Spleen (tissue), 11 donors: Measurements from ENCODE around the gene EIF3L. TPM values are rescaled to one million over a fixed set of nuclear protein-coding genes. Genes with fewer than 3 reads are reported as not detected.

Experiments used
- DNase-seq: peaks from one replicate; pipeline ENCODE4 v3.0.0-alpha.2; 2020
- H3K27ac ChIP-seq, 8 donors: fragments of 200-600 bp; sonication (generic) in 7 of 8; 1 replicate in 4 of 8; 2 replicates in 4 of 8; pipeline versions ENCODE4 v1.5.0 to v1.8.0; 2016 to 2021; ENCODE audit warnings: inconsistent platforms in 4 of 8, mild to moderate bottlenecking in 4 of 8, moderate library complexity in 1 of 8
- H3K27me3 ChIP-seq, 7 donors: fragments of 200-600 bp; sonication (generic) in 6 of 7; replicated peaks in 1 of 7; 1 replicate in 4 of 7; 2 replicates in 3 of 7; pipeline versions ENCODE4 v1.5.0 to v1.8.0; 2016 to 2021; ENCODE audit warnings: inconsistent platforms in 3 of 7, mild to moderate bottlenecking in 1 of 7
- H3K36me3 ChIP-seq, 6 donors: fragments of 200-600 bp; sonication (generic) in 5 of 6; 1 replicate in 4 of 6; 2 replicates in 2 of 6; pipeline versions ENCODE4 v1.5.0 to v1.8.0; 2016 to 2021; ENCODE audit warnings: inconsistent platforms in 2 of 6
- H3K4me1 ChIP-seq, 6 donors: fragments of 200-600 bp; sonication (generic) in 5 of 6; 1 replicate in 3 of 6; 2 replicates in 3 of 6; pipeline versions ENCODE4 v1.5.0 to v1.8.0; 2016 to 2021; ENCODE audit warnings: inconsistent platforms in 3 of 6
- H3K4me3 ChIP-seq, 8 donors: fragments of 200-600 bp; sonication (generic) in 7 of 8; 1 replicate in 4 of 8; 2 replicates in 4 of 8; pipeline versions ENCODE4 v1.5.0 to v1.8.0; 2016 to 2021; ENCODE audit warnings: inconsistent platforms in 4 of 8, mild to moderate bottlenecking in 4 of 8, moderate library complexity in 2 of 8
- H3K9me3 ChIP-seq, 8 donors: fragments of 200-600 bp; sonication (generic) in 7 of 8; 1 replicate in 4 of 8; 2 replicates in 4 of 8; pipeline versions ENCODE4 v1.5.0 to v1.8.0; 2016 to 2021; ENCODE audit warnings: inconsistent platforms in 4 of 8
- POLR2A ChIP-seq, 3 donors: fragments of 450-650 bp; IDR thresholded peaks; one replicate each; pipeline ENCODE4 v1.5.1; 2017; ENCODE audit warnings: antibody characterized with exemption in 3 of 3, mild to moderate bottlenecking in 1 of 3
- POLR2AphosphoS5 ChIP-seq, 3 donors: sonication (generic); formaldehyde crosslinking; IDR thresholded peaks; one replicate each; pipeline ENCODE4 v1.5.1; 2017; ENCODE audit warnings: antibody characterized with exemption in 3 of 3
- WGBS, 5 donors: extraction: QIAGEN DNeasy Blood & Tissue Kit in 3 of 5; methylation state at CpG; one replicate each; pipeline versions ENCODE4 v1.1.5 to v1.1.7; 2013 to 2018; 5-methylcytosine and 5-hydroxymethylcytosine counted together
- intact Hi-C: fragments of 100-400 bp; cut with DNase I; formaldehyde crosslinking; loops from one replicate; pipeline ENCODE4 v1.15.0; 2023; ENCODE audit warnings: low total_unique reads
- polyA plus RNA-seq, 3 donors: library from polyadenylated mRNA; stranded (reverse); fragments of 200-250 nt; gene quantifications; one replicate each; pipeline ENCODE4 v1.2.1, GENCODE V29; 2013
- total RNA-seq, 7 donors: library from RNA; depleted of rRNA in 3 of 7; stranded (reverse); fragments of >200 nt in 3 of 7; fragmentation: NEBNext Ultra II Directional in 4 of 7; extraction: Animal tissue kit (Norgen Biotek cat#: 25700) in 4 of 7; gene quantifications; one replicate each; pipeline versions ENCODE4 v1.1.0 to v1.2.1, GENCODE V29; 2016 to 2021
- TF ChIP-seq, protein P1 (sequence below), 11 experiments: fragments of 200-600 bp in 7 of 11; fragments of 450-650 bp in 4 of 11; sonication (generic) in 4 of 11; IDR thresholded peaks in 8 of 11; conservative IDR thresholded peaks in 3 of 11; 1 replicate in 7 of 11; 2 replicates in 4 of 11; pipeline versions ENCODE4 v1.4.0 to v1.8.0; 2016 to 2021; ENCODE audit warnings: antibody characterized with exemption in 11 of 11, inconsistent platforms in 4 of 11, mild to moderate bottlenecking in 1 of 11
- donor health status: healthy with polysubstance abuse.
- donor health status: DM: no; HTN: no; CAD: no; lungs with moderate emphysema.
- donor health status: DM: no; HTN: no; CAD: no.
- donor health status: Bipolar disorder and iron deficiency.
- donor health status: healthy.
- donor health status: DM: no; HTN: no; CAD: no.
- donor health status: DM: yes; HTN: yes; CAD: no.

The EIF3L gene
- total and polyA plus RNA-seq, 10 donors = 254 to 407 (median 334) TPM

GRCh38 chr22:37807410-37808293, 41.6 kb upstream of the EIF3L start, which contains the start of gene GCAT:
Gene GCAT (plus strand): TSS chr22:37807934. CDS start chr22:37807968, 34 bp downstream.
- Histone ChIP-seq H3K4me3 (peak within 1 kb of the TSS; percentile 20 to 76 (median 51)), H3K27me3 (peaks cover 0 to 99% (median 45%) of the 10 kb centered on the region in 7 donors), H3K9me3 (no peaks in the 10 kb centered on the region), H3K36me3 (no peaks in the 10 kb centered on the region), H3K4me1 (peaks cover 22 to 64% (median 57%) of the 10 kb centered on the region in 6 donors), H3K27ac (peak within 1 kb of the TSS in 4 of 8 donors; percentile 26 to 78 (median 56))
- TF ChIP-seq POLR2A (IDR thresholded peaks at IDR 0.05) = no peak
- TF ChIP-seq POLR2AphosphoS5 (IDR thresholded peaks at IDR 0.05) = peak; percentile 55 to 83 (median 80)
- TF ChIP-seq, protein P1, sequence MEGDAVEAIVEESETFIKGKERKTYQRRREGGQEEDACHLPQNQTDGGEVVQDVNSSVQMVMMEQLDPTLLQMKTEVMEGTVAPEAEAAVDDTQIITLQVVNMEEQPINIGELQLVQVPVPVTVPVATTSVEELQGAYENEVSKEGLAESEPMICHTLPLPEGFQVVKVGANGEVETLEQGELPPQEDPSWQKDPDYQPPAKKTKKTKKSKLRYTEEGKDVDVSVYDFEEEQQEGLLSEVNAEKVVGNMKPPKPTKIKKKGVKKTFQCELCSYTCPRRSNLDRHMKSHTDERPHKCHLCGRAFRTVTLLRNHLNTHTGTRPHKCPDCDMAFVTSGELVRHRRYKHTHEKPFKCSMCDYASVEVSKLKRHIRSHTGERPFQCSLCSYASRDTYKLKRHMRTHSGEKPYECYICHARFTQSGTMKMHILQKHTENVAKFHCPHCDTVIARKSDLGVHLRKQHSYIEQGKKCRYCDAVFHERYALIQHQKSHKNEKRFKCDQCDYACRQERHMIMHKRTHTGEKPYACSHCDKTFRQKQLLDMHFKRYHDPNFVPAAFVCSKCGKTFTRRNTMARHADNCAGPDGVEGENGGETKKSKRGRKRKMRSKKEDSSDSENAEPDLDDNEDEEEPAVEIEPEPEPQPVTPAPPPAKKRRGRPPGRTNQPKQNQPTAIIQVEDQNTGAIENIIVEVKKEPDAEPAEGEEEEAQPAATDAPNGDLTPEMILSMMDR (IDR thresholded peaks at IDR 0.05 in 8 of 11, conservative IDR thresholded peaks at IDR 0.05 in 3 of 11) = no peak
- DNase-seq = peak; percentile 97
- intact Hi-C loops = no loop called here
- 0 to 1% (median 1%) methylated on average over 45 to 73 of the region's 73 CpGs for WGBS, 5 donors

DNA sequence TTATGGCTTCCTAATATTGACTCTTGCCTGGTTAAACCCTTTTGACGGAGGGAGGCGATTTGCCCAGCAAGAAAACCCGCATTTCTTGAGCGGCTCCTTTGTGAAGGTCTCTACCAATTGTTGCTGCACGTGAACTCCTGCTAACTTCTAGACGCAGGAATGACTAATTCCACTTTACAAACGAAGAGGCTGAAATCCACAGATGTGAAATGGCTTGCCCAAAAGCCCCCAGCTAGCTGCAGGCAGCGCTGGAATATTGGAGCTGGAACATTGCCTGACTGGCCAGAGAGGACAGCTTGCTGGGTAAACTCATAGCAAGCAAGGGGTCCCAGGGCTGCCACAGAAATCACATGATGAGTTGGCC, 40.9 kb upstream of the EIF3L start:
- peaks cover 19 to 58% (median 51%) of the 10 kb centered on the region in 6 donors for H3K4me1 ChIP-seq
- peaks cover 0 to 99% (median 41%) of the 10 kb centered on the region in 7 donors for H3K27me3 ChIP-seq
- H3K9me3 ChIP-seq = no peaks in the 10 kb centered on the region
- H3K4me3 ChIP-seq = peak overlapping the region; percentile 20 to 76 (median 51)
- WGBS, 5 donors = 9 to 14% (median 10%) methylated on average over 8 of the region's 8 CpGs
- TF ChIP-seq POLR2AphosphoS5 (IDR thresholded peaks at IDR 0.05) = no peak
- TF ChIP-seq, protein P1 (IDR thresholded peaks at IDR 0.05 in 8 of 11, conservative IDR thresholded peaks at IDR 0.05 in 3 of 11) = no peak
- no peak for TF ChIP-seq POLR2A (IDR thresholded peaks at IDR 0.05)
- peak overlapping the region in 1 of 8 donors; percentile 54 for H3K27ac ChIP-seq
- intact Hi-C loops = no loop called here
- no peaks in the 10 kb centered on the region for H3K36me3 ChIP-seq
- DNase-seq = no peak

DNA sequence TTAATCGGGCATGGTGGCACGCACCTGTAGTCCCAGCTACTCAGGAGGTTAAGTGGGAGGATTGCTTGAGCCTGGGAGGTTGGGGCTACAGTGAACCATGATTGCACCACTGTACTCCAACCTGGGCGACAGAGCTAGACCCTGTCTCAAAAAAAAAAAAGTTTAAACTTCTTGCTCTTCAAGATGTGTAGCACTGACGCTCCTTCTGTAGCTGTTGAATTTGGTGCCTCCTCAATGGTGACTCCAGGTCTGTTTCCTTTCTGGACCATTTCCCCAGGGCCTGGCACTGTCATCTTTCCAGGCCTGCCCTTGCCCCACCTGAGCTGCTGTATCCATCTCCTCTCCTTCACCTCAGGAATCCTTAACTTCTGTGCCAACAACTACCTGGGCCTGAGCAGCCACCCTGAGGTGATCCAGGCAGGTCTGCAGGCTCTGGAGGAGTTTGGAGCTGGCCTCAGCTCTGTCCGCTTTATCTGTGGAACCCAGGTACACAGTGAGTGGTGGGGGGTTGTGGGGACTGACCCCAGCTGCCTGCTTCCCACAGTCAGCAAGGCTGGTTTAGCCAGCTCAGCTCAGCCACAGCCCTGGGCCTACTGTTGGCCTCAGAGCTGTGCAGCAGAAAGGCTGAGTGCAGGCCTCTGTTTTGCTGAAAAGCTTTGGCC, 39.4 kb upstream of the EIF3L start:
- intact Hi-C loops = loop anchor here (10.0 kb wide), 1 partner anchor 155 kb away; no protein-coding TSS in a partner anchor
- Histone ChIP-seq H3K27ac (no peak overlapping the region), H3K9me3 (no peaks in the 10 kb centered on the region), H3K27me3 (peaks cover 0 to 87% (median 30%) of the 10 kb centered on the region in 7 donors), H3K4me3 (no peak overlapping the region), H3K4me1 (peaks cover 16 to 43% (median 39%) of the 10 kb centered on the region in 6 donors), H3K36me3 (no peaks in the 10 kb centered on the region)
- no peak for DNase-seq
- no peak for TF ChIP-seq POLR2A (IDR thresholded peaks at IDR 0.05)
- TF ChIP-seq, protein P1 (IDR thresholded peaks at IDR 0.05 in 8 of 11, conservative IDR thresholded peaks at IDR 0.05 in 3 of 11) = no peak
- TF ChIP-seq POLR2AphosphoS5 (IDR thresholded peaks at IDR 0.05) = no peak
- WGBS, 5 donors = 92 to 97% (median 94%) methylated on average over 5 of the region's 5 CpGs
